HK-2 (cell line): ENCODE results near the gene PHRF1.

Source experiments
- DNase-seq: peaks from one replicate; pipeline ENCODE4 v3.0.0-alpha.2; 2018; ENCODE audit not compliant: unreplicated experiment

PHRF1 gene

GRCh38 chr11:556662-557256 lies 19.5 kb upstream of the PHRF1 start:
- no peak for DNase-seq

GRCh38 chr11:557328-558132 lies 18.7 kb upstream of the PHRF1 start:
- no peak for DNase-seq

DNA sequence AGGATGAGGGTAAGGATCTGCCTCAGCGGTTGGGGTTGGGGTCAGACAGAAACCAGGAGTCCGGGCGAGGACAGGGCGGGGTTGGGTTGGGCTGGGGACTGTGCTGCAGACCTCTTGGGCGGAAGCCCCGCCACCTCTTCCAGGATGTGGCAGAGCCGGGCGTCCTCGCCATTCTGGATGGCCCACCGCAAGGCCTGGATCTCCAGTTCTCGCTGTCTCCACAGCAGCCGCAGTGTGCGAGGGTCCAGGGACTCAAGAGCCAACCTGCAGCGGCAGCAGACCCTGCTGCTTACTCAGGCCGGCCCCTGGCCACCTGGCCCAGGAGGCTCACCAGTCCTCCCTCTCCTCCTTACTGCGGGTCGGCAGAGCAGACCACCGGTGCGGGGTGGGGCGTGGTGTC lies 17.8 kb upstream of the PHRF1 start:
- DNase-seq = no peak

GRCh38 chr11:559020-559620 lies 17.1 kb upstream of the PHRF1 start:
- no peak for DNase-seq

DNA sequence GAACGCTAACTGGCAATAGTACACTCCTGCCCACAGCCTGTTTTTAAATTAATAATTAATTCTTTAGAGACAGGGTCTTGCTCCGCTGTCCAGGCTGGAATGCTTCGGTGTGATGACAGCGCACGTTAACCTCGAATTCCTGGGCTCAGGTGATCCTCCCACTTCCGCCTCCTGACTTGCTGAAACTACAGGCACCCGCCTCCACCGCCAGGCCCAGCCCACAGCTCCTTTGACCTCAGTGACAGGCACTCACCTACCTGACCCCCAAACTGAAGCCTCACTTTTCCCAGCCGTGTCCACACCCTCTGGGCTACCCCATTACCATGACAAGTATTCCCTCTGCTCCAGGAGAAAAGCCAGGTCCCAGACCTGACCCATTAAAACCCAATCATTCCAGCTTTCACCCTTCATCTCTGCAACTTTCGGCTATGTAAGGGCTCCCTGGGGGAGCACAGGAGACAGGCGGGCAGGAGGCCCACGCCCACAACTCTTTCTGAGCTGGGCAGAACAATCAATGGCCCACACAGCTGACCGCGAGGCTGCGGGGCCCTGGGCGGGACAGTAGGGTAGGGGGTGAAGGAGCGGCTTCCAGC lies 16.5 kb upstream of the PHRF1 start:
- DNase-seq = peak; percentile 60

- DNase-seq = peak; percentile 91
These were observed 15.7 kb upstream of the PHRF1 start, which contains the start of the genes LMNTD2 and RASSF7 for GRCh38 chr11:560305-561147. LMNTD2 (minus strand) TSS chr11:560738; CDS start chr11:560716, 22 bp downstream. RASSF7 (plus strand) TSS chr11:560970; CDS start chr11:561769, 799 bp downstream.

DNA sequence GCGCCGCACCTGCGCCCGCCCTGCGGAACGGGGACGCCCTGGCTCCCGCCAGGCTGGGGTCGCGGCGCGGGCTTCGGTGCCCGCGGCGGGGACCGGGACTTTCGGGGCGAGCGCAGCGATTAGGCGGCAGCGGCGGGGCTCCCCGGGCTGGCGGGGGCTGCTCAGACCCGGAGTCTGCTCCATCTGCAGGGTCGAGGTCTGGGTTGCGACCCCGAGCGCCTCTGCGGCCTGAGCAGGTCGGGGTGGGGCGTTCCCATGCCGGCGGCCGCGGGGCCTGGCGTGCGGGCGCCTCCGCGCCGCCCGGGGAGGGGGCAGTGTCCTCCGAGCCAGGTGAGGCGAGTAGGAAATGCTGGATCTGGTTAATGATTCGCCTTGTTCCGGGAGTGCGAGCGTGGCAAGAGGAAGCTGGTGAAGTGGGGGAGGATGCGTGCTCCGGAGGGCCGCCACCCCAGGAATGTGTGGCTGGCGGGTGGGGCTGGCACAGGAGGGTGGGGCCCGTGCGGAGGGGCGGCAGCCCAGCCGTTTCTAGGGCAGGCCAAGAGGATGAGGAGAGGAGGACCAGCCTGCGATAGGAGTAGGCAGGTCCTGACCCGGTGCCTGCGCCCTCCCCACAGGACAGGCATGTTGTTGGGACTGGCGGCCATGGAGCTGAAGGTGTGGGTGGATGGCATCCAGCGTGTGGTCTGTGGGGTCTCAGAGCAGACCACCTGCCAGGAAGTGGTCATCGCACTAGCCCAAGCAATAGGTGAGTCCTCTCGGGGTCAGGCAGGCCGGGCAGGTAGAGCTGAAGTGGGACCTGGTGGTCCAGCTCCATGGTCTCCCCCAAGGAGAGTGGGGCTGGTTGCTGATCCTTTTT lies 14.9 kb upstream of the PHRF1 start:
- peak; percentile 87 for DNase-seq

- DNase-seq = no peak
These were observed 14.1 kb upstream of the PHRF1 start for GRCh38 chr11:562046-562645.

GRCh38 chr11:563066-563811 lies 13.0 kb upstream of the PHRF1 start:
- DNase-seq = no peak

- DNase-seq = no peak
These were observed 12.3 kb upstream of the PHRF1 start for GRCh38 chr11:563812-564578.

- no peak for DNase-seq
These were observed 10.3 kb upstream of the PHRF1 start for GRCh38 chr11:565921-566509.

DNA sequence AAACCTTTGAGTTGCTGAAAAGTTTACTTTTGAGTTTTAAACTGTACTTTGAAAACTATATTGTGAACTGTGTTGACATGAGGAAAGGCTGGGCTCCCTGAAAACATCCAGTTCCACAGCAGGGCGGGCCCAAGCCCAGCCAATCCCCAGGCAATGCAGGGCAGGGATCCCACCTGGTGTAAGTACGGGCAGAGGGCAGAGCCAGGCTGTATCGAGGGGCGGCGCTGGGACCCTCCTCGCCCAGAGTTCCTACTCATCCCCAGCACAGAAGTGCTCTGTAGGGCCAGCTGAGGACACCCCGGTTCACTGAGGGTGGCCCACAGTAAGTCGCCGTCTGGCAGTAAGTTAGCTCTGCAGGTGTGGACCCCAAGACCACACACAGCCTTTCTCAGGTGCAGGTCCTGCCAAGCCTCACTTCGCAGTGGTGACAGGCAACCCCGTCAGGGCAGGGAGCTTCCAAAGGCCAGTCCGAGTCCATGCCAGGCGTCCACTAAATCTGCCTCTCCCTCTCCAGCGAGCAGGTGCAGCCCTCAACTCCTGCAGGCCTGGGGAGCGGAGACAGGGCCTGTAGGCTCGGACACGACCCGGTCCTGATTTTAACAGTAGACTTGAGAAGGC lies 9.2 kb upstream of the PHRF1 start:
- no peak for DNase-seq

GRCh38 chr11:567629-568292 lies 8.5 kb upstream of the PHRF1 start:
- DNase-seq = no peak

GRCh38 chr11:568306-569157 lies 7.7 kb upstream of the PHRF1 start:
- peak; percentile 91 for DNase-seq

DNA sequence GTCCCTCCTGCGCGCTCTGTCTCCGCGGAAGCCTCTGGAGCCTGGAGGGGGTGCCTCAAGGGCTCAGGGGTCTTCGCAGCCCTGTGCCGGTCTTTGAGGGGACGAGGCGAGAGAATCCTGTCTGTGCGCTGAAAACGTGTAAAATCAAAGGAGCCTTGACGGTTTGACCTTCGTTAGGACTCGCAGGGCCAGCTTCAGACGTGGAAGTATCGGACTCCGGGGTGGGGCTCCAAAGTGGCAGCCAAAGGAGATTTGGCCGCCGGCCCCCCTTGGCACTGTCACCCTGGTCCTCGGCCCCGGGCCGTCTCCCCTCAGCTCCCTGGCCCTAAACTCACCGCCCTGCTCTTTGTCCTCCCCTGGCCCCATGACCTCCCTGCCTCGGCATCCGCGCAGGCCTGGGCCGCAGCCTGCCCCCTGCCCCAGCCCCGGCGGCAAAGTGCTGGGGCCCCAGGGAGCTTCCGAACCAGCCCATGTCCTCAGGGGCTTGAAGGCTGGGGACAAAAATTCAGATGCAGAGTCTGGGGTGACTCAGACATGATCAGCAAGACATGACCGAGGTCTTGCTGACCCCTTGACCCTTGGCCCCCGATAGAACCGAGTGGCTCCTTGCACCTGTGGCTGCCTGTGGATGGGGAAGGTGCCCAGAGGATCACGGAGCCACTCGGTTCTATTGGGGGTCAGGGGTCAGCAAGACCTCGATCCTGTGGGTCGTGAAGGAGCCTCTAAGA lies 6.9 kb upstream of the PHRF1 start:
- DNase-seq = no peak

- no peak for DNase-seq
These were observed 4.5 kb upstream of the PHRF1 start for GRCh38 chr11:571802-572185.
